Measurements from ENCODE around the gene IQSEC1. TPM values are rescaled to one million over a fixed set of nuclear protein-coding genes. Genes with fewer than 3 reads are reported as not detected.

The IQSEC1 gene
- total RNA-seq, 1 donor from 2014 or later, result 211 TPM

Other genes with a start within 250 kb of the IQSEC1 start
- 966 TPM for gene RPL32, start 231.9 kb downstream of the IQSEC1 start, total RNA-seq (ENCODE audit: unreplicated experiment)

Measured in glutamatergic neuron (in vitro differentiated cells).